Right ventricle myocardium superior (tissue), 1 donor: ENCODE results near the gene ZNF112. TPM values are rescaled to one million over a fixed set of nuclear protein-coding genes. Genes with fewer than 3 reads are reported as not detected.

Experiments
- ATAC-seq: fragments of 200-7000 bp; cut with Tn5 transposase; one replicate; pipeline ENCODE4 v1.9.1; 2020; ENCODE audit warnings: mild to moderate bottlenecking; ENCODE audit not compliant: poor library complexity
- DNase-seq: peaks from one replicate; pipeline ENCODE4 v3.0.0-alpha.2; 2020
- intact Hi-C: fragments of 100-400 bp; cut with DNase I; formaldehyde crosslinking; loops from one replicate; pipeline ENCODE4 v1.11.2; 2022
- total RNA-seq: library from RNA; stranded (reverse); fragmentation: NEBNext Ultra II Directional; extraction: Animal tissue kit (Norgen Biotek cat#: 25700); gene quantifications from one replicate; pipeline ENCODE4 v1.2.1, GENCODE V29; 2021
- donor health status: DM: no; HTN: yes; CAD: no; lungs with severe emphysema.

The ZNF112 gene
- total RNA-seq, 1 donor from 2014 or later = 3.4 TPM

DNA sequence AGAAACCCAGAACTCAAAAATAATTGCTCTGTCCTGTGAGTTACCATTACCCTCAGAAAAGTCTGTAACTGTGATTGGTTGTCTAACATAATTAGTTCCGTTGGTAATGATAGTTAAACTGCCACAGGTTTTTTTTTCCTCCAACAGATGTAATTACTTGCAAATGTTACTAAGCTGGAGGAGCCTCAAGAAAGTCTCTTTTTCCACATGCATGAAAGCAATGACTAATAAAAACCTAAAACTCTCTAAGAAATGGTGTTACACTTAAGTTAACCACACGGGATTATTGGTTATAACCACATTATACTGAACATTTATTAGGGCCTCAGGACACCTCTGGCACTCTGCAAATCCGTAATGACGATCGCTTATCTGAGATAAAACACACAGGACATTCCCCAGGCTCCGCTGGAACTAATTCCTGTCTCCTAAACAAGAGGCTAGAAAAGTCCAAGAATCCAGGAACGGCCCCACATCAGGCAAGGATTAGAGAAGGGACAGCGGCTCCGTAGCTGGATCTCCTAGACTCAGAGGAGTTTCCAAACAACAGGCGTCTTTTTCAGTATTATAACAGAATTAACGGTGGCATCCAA is 52.4 kb downstream of the ZNF112 start:
- no peak for DNase-seq
- intact Hi-C loops = loop anchor here (10.0 kb wide), 1 partner anchor 189 kb away; the partner anchor contains the start of gene ZNF225
- ATAC-seq = peak; percentile 42

DNA sequence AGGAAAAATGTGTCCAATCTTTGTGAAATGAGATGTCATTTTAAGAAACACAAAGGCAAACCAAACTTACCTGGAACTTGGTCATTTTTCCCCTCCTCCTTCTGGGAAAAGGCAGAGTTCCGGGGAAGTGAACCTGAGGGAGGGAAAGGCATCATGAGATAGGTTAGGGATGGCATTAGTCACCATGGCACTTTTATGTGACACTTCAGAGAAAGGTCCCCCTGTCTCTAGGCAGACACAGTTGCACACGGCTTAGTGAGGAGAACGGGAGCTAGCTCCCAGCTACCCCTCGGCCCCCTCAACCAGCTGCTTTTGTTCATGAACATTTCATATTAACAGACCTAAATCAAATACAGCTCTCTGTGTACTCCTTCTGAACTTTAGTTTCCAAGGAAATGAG is 53.2 kb downstream of the ZNF112 start:
- intact Hi-C loops = loop anchor here (10.0 kb wide), 1 partner anchor 189 kb away; the partner anchor contains the start of gene ZNF225
- ATAC-seq = no peak
- DNase-seq = no peak

DNA sequence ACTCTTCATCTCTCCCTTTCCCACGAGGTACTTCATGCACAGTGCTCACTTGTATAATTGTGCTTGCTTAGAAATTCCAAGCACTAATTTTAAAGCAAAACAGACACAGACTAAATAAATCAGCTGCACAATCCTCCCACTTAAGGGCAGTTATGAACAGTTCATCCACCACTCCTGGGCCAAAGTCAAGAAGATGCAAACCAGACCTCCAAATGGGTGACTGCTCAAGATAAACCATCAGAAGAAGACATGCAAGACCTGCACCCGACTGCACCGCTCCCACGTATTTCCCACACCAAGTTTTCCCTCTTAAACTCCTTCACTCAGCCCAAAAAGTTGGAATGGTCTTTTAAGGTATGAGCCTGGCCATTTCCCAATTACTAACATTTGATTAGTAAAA is 71.5 kb downstream of the ZNF112 start:
- intact Hi-C loops = no loop called here
- no peak for ATAC-seq
- DNase-seq = no peak

DNA sequence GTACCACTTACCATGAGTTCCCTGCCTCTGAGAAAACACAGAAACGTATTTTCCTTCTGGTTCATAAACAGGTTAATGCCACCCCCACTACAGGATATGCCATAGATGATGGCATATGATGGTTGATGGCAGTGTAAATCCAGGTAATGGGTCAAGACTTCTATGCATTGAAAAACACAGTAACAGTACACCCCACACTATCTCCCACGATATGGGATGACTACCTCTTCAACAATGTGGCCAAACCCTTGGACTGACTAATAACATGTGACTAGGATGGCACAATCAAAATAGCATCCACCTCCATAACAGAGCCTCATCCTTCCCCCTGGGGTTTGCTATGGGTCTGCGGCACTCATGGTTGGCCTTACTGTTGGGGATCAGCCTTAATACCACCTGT is 73.6 kb downstream of the ZNF112 start:
- DNase-seq = no peak
- ATAC-seq = no peak
- intact Hi-C loops = no loop called here

DNA sequence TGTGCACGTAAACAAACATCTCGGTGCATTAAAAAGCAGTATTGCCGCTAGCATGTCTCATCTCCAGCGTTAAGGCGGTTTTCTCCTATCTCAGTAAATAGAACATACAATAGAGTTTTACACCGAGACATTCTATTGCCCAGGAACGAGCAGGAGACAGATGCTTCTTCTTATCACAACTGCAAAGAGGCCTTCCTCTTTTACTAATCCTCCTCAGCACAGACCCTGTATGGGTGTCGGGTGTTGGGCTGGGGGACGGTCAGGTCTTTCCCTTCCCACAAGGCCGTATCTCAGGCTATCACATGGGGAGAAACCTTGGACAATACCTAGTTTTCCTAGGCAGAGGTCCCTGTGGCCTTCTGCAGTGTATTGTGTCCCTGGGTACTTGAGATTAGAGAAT is 75.6 kb downstream of the ZNF112 start:
- intact Hi-C loops = no loop called here
- DNase-seq (no peak), ATAC-seq (no peak)

DNA sequence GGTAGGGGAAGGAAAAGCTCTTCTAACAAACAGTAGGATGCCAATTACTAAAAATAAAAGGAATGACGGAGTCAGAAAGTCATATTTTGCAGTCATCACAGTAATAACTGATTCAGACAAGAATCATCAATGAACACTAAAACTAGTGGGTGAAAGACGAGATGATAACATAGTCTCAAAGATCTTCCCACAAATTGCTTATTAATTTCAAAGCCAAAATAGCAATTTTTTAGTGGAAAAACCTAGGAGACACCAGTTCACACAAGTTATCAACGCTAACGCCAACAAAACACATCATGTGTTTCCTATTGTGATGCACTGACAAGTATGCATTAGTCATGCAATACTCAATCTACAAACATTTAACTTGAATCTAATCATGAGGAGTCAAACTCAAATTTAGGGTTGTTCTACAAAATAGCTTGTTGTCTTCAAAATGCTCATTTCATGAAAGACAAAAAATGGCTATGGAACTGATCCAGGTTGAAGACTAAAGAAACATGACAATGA is 78.2 kb downstream of the ZNF112 start:
- intact Hi-C loops = no loop called here
- ATAC-seq = no peak
- no peak for DNase-seq

DNA sequence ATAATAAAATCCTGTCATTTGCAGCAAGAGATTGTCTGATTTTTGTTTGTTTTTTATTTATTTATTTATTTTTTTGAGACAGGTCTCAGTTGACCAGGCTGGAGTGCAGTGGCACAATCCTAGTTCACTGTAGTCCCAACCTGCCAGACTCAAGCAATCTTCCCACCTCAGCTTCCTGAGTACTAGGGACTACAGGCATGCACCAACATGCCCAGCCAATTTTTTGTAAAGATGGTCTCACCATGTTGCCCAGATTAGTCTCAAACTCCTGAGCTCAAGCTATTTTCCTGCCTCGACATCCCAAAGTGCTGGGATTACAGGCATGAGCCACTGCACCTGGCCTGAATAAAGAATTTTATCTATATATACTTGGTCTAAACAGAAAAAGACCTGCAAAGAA is 79.1 kb downstream of the ZNF112 start:
- DNase-seq (no peak), ATAC-seq (no peak)
- intact Hi-C loops = no loop called here

Other genes starting within 250 kb of the ZNF112 start
- 3.0 TPM for gene ZNF225, start 243.3 kb downstream of the ZNF112 start, total RNA-seq
- gene ZNF234, start 215.1 kb downstream of the ZNF112 start, total RNA-seq = 8.1 TPM
- 14.9 TPM for gene ZNF226, start 191.6 kb downstream of the ZNF112 start, total RNA-seq
- gene ZNF227, start 144.1 kb downstream of the ZNF112 start, total RNA-seq = 12.6 TPM
- 6.3 TPM for gene ZNF233, start 96.8 kb downstream of the ZNF112 start, total RNA-seq
- gene ZNF235, start 51.7 kb downstream of the ZNF112 start, total RNA-seq = 3.3 TPM
- gene ZNF285, start 44.9 kb upstream of the ZNF112 start, total RNA-seq = 4.9 TPM
- 6.1 TPM for gene ZNF229, start 91.8 kb upstream of the ZNF112 start, total RNA-seq
- 4.6 TPM for gene ZNF180, start 143.8 kb upstream of the ZNF112 start, total RNA-seq
- gene CEACAM20, start 173.0 kb upstream of the ZNF112 start, total RNA-seq = not detected